OCI-LY7 (cell line): ENCODE data around the gene PIK3IP1.

Experiments
- EZH2phosphoT487 ChIP-seq: fragments of 200-600 bp; sonication (generic); IDR thresholded peaks from 2 replicates; pipeline ENCODE4 v1.6.1; 2018; ENCODE audit warnings: low read depth, borderline replicate concordance, mild to moderate bottlenecking, mixed run types, antibody characterized with exemption, low read length, moderate library complexity, mixed read lengths
- TF ChIP-seq, protein P1 (sequence below): fragments of 200-600 bp; sonication (generic); conservative IDR thresholded peaks from 2 replicates; pipeline ENCODE4 v1.5.1; 2014; ENCODE audit warnings: mild to moderate bottlenecking, antibody characterized with exemption, low read length, moderate library complexity, mixed read lengths

DNA sequence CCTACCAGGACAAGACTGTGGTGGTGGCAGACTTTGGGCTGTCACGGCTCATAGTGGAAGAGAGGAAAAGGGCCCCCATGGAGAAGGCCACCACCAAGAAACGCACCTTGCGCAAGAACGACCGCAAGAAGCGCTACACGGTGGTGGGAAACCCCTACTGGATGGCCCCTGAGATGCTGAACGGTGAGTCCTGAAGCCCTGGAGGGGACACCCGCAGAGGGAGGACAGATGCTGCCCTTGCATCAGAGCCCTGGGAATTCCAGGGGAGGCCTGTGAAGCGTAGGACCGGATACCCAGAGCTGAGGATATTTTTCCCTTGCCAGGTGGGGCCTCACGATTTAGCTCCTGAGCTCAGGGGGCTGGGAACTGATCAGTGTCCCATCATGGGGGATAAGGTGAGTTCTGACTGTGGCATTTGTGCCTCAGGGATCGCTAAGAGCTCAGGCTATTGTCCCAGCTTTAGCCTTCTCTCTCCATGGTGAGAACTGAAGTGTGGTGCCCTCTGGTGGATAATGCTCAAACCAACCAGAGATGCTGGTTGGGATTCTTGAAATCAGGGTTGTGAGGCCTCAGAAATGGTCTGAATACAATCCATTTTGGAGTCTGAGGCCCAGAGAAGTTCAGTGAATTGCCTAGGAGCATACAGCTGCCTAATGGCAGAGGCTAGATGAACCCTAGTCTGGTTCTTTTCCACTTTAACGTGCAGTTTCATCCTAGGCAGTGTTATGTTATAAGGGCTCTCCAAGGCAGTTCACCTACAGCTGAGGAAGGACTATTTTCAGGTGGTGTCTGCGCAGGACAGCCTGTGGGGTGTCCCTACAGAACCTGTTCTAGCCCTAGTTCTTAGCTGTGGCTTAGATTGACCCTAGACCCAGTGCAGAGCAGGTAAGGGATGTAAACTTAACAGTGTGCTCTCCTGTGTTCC lies 19.5 kb downstream of the PIK3IP1 start:
- TF ChIP-seq, protein P1, sequence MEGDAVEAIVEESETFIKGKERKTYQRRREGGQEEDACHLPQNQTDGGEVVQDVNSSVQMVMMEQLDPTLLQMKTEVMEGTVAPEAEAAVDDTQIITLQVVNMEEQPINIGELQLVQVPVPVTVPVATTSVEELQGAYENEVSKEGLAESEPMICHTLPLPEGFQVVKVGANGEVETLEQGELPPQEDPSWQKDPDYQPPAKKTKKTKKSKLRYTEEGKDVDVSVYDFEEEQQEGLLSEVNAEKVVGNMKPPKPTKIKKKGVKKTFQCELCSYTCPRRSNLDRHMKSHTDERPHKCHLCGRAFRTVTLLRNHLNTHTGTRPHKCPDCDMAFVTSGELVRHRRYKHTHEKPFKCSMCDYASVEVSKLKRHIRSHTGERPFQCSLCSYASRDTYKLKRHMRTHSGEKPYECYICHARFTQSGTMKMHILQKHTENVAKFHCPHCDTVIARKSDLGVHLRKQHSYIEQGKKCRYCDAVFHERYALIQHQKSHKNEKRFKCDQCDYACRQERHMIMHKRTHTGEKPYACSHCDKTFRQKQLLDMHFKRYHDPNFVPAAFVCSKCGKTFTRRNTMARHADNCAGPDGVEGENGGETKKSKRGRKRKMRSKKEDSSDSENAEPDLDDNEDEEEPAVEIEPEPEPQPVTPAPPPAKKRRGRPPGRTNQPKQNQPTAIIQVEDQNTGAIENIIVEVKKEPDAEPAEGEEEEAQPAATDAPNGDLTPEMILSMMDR = peak; percentile 89
- TF ChIP-seq EZH2phosphoT487 = no peak
